Fibroblast of villous mesenchyme (primary cell): ENCODE measurements around the gene CADM1. TPM values are rescaled to one million over a fixed set of nuclear protein-coding genes. Genes with fewer than 3 reads are reported as not detected.

Experiments
- DNase-seq: peaks from one replicate; pipeline ENCODE4 v3.0.0-alpha.2; 2010; ENCODE audit warnings: low read depth
- H3K4me3 ChIP-seq: 2 replicates; pipeline ENCODE4 v1.5.1; 2011; ENCODE audit warnings: low read depth, mild to moderate bottlenecking, low read length
- total RNA-seq: library from RNA; depleted of rRNA; stranded (reverse); fragments of >200 nt; gene quantifications from 2 replicates; pipeline ENCODE4 v1.2.3, GENCODE V29; 2012
- TF ChIP-seq, protein P1 (sequence below): IDR thresholded peaks from 2 replicates; pipeline ENCODE4 v1.5.1; 2012; ENCODE audit warnings: low read depth, mild to moderate bottlenecking, low read length; ENCODE audit not compliant: insufficient read depth

Gene CADM1
- total RNA-seq, 1 donor, result 9.1 TPM

DNA sequence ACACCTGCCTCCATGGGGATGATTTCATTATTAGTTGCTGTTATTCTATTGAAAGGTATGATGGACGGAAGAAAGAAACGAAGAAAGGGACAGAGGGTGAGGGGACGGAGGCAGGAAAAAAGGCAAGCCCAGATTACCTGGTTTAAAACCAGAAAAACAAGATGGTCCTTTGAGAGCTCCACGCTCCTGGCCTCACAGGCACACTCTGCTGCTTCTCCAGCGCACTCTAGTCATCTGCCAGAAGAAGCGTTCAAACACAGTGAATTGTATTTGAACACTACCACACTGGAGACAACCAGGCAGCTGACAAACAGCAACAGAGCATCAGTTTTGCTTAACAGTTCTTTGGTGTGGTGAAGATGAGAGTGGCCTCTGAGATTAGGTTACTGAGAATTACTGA is 216.9 kb downstream of the CADM1 start:
- no peak for DNase-seq
- H3K4me3 ChIP-seq, result no peak overlapping the region
- TF ChIP-seq, protein P1, sequence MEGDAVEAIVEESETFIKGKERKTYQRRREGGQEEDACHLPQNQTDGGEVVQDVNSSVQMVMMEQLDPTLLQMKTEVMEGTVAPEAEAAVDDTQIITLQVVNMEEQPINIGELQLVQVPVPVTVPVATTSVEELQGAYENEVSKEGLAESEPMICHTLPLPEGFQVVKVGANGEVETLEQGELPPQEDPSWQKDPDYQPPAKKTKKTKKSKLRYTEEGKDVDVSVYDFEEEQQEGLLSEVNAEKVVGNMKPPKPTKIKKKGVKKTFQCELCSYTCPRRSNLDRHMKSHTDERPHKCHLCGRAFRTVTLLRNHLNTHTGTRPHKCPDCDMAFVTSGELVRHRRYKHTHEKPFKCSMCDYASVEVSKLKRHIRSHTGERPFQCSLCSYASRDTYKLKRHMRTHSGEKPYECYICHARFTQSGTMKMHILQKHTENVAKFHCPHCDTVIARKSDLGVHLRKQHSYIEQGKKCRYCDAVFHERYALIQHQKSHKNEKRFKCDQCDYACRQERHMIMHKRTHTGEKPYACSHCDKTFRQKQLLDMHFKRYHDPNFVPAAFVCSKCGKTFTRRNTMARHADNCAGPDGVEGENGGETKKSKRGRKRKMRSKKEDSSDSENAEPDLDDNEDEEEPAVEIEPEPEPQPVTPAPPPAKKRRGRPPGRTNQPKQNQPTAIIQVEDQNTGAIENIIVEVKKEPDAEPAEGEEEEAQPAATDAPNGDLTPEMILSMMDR, result no peak

GRCh38 chr11:115286614-115287013 is 217.6 kb downstream of the CADM1 start:
- H3K4me3 ChIP-seq, result no peak overlapping the region
- TF ChIP-seq, protein P1, result no peak
- no peak for DNase-seq

- no peak overlapping the region for H3K4me3 ChIP-seq
- DNase-seq, result no peak
- TF ChIP-seq, protein P1, result no peak
These were observed 219.4 kb downstream of the CADM1 start for GRCh38 chr11:115284773-115285172.

DNA sequence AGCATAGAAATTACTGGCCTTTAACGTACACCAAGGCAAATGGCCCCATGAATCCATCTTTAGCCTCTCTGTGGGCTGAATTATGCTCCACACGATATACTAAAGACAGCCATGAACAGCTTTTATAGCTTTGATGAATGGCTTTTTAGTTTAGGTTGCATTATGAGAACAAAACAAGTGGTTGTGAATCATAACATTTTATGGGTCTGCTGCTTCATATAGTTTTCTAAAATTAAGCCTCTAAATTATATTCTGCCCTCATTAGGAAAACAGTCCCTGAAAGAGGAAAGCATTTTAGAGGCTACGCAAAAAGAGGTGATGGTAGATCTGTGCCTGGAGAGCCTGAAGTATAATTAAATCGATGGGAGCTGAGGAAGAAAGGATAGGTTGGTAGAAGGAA is 221.3 kb downstream of the CADM1 start:
- no peak for DNase-seq
- H3K4me3 ChIP-seq, result no peak overlapping the region
- TF ChIP-seq, protein P1, result no peak

GRCh38 chr11:115280775-115281174 is 223.4 kb downstream of the CADM1 start:
- H3K4me3 ChIP-seq, result no peak overlapping the region
- TF ChIP-seq, protein P1, result no peak
- no peak for DNase-seq

DNA sequence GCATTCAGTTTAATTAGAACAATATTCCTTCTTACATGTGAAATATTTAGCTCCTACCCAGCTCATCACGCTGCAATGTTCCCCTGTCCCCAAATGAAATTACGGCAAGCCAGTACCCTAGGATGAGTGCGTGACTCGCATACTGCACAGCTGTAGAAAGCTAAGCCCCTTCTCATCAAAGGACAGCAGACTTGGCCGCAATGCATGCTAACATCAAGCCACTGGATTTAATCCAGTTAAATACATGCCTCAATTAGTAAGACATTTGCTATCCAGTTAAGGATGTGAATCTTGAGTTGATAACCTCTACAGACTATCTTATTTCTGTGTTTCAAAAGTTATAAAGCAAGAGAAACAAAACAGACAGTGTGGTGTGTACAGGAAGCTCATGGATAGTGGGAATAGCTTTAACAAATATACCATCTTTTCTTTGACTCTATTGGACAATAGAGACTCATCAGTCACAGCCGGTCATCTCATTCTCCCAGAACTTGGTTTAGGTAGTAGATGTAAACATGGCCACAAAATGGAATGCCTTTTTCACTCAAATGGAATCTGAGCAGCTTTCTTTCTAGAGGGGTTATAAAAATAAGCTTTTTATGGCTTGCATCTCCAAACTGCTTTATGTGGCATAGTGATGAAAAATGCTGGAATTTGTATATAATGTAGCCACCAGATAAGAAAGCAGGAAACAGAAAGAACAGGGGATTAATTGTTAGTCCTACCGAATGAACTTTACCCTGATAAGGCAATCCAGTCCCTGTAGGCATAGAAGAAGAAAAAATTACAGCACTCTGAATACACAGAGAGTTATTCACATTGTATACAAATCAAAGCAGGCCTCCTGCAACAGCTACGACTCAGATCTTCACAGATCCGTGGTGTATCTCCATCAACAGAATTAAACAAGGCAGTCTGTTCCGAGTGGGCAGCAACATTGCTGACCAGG is 224.1 kb downstream of the CADM1 start:
- DNase-seq, result peak; percentile 83
- TF ChIP-seq, protein P1, result no peak
- H3K4me3 ChIP-seq, result no peak overlapping the region
